COLO668 (cell line): Measurements from ENCODE around the gene SKI.

Experiments
- DNase-seq: peaks from one replicate; lab custom pipeline; 2025; ENCODE audit not compliant: unreplicated experiment; lab: John Stamatoyannopoulos, UW

Gene SKI

DNA sequence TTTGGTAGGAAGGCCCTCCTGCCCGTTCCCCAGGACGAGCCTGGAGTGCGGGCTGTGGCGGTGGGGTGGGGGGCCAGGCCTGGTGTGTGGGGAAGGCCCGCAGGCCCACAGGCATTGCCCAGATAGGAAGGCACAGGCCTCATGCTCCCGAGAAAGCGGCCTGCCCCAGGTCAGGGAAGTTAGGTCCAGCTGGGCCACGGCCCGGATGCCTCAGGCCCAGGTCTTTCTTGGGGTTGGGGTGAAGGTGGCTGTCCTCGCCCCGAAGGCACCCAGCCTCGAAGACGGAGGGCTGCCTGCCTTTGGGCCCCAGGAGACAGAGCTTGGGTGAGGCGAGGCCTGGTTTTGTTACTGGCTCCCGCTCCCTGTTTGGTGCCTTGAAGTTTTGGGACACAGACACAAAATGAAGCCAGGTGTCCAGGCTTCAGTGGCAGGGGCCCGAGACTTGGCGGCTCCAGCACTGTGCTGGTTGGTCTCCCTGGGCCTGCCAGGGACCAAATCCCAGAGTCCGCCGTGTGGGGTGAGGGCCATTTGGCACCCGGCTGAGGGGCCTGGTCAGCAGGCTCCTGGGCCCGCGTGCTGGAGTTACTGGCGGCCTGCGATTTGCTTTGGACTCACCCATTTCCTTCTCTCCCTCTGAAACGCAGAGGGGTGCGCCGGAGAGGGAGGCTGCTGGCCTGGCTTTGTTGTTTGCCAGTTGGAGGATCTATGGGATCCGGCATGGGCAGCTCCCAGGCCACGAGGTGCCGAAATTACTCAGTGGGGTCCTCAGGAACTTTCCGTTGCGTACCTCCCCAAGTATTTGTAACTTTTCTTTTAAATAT lies 2.0 kb downstream of the SKI start:
- DNase-seq, result peak; percentile 53

GRCh38 chr1:2230781-2231531 lies 2.8 kb downstream of the SKI start:
- DNase-seq, result peak; percentile 52

- DNase-seq, result peak; percentile 61
Observed at GRCh38 chr1:2231532-2232254, 3.6 kb downstream of the SKI start.

GRCh38 chr1:2232255-2232915 lies 4.3 kb downstream of the SKI start:
- DNase-seq, result no peak

DNA sequence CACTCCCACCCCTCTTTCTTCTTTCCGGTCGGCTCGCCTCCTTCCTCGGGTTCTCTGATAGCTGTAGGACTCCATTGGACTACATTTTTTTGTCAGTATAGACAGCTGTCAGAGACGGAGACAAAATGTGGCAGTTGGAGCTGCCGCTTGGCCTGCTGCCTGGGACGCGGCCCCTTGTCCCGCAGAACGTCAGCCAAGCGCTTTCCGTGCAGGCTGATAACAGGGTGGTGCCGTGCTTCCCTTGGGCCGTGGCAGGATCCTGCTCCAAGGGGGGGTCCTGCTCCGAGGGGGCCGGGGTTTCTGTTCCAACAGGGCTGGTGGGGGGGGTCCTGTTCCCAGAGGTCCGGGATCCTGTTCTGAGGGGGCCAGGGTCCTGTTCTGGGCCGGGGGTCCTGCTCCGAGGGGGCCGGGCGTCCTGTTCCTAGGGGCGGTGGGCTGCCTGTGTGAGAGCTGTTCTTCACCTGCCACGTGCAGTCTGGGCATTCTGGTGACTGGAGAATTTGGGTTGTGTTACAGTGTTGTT lies 4.9 kb downstream of the SKI start:
- no peak for DNase-seq

DNA sequence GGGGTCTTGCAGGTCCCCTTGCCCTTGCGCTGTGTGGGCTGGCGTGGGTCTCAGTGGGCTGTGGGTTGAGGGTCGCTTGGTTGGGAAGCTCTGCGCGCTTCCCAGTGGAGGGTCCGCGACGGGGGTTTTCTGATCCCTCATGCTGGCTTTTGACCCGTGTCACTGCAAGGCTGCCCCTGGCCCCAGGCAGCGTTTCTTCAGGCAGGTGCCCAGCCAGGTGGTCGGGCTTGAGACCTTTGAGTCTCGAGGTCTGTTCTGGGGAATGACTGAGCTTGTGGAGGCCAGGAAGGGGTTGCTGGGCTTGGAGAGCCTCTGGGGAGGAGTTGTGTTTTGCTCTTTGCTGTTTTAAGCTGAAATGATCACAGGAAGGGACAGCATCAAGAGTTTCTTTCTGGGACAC lies 5.3 kb downstream of the SKI start:
- no peak for DNase-seq

GRCh38 chr1:2233997-2234761 lies 6.1 kb downstream of the SKI start:
- DNase-seq, result no peak

- no peak for DNase-seq
Observed at GRCh38 chr1:2234762-2235113, 6.6 kb downstream of the SKI start.

DNA sequence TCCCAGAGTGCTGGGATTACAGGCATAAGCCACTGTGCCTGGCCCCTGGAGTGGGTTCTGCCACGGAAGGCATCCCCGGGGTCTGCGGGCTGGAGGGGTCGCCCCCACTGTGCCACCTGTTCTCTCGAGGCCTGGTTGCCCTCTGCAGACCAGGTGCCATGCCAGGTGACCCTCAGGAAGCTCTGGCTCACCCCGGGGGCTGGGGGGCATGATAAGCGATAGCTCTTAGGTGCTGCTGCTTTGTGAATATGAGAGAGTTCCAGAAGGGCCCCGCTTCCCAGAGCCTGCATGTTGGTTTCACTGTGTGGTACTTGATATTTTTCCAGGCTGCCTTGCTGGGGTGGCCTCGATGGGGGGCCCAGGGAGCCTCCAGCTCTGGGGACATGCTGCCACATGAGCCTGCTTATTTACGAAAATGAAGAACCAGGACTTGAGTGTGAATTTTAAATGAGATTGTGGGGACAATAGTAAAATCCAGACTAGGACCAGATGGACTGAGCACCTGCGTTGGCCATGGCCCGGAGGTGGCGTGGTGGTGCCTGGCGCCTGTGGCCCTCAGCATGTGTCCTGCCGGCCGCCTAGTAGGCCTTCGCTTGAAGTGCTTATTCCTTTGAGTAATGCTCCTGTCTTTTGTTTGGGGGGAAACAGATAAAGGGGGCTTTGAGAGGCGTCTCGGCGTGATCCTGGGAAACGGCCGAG lies 7.3 kb downstream of the SKI start:
- no peak for DNase-seq

DNA sequence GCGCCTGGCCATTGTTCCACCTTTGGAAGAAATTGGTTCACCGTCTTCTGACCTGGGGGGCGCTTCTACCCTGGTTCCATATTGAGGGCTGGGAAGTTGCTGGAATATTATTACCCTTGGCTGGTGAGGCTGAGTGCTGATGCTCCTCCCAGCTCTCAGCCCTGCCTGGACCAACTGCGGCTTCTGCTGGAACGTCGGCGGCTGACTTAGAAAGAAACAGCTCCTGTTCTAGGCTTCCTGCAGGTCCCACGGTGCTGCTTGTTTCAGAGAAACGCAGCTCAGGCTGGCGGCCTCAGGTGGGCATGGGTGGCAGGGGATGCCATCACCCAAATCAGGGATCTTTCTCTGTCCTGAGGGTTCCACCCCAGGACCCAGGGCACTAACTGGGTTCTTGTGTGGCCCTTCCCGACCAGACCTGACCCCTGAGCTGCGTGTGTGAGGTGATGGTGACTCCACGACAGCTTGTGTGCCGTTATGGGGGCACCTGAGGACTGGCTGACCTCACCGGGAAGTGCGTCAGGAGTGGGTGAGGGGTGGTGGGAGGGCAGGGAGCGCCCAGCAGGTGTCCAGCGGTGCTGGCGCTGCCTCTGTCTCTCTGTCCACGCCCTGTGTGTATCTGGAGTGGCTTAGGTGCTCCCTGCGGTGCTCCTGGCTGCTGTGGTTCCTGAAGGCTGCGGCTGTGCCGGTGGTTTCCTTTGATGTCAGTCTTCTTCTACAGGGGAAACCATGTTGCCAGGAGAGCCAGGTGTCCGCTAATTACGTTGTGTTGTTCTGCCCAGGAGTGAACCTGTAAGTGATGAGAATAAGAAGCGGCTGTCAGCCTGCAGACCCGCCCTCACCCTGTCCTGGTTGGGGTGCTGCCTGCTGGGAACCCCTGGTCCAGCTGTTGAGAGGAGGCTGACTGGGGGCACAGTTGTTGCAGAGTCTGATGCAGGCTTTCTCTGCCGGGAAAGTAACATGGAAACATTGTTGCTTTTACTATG lies 8.9 kb downstream of the SKI start:
- peak; percentile 37 for DNase-seq

- DNase-seq, result no peak
Observed at GRCh38 chr1:2237773-2238172, 9.7 kb downstream of the SKI start.

GRCh38 chr1:2238361-2239012 lies 10.4 kb downstream of the SKI start:
- DNase-seq, result no peak

GRCh38 chr1:2239013-2239370 lies 10.9 kb downstream of the SKI start:
- DNase-seq, result no peak

DNA sequence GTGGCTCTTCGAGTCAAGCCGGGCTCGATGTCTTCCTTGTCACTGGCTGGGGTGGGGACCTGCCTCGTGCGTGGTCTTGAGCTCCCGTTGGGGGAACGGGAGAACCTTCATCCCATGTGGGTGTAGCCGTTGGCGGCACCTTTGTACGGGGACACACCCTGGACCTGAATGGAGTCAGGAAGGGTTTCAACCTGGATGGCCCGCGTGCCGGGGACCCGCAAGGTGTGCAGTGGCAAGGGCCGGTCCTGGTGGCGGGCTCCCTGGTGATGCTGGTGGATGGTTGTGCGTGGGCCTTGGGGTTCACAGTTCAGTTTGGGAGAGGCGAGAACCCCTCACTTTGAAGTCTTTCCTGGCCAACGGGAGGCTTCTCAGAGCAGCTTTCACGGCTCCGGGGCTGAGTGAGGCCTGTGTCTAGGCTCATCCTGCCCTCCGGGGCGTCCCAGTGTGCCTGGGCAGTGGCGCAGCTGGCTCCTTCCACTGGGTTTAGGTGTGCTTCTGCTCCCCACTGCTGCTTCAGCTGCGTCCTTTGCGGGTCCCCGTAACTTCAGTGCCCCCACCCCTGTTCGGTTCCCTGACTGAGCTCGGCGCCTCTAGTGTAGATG lies 11.4 kb downstream of the SKI start:
- DNase-seq, result no peak

DNA sequence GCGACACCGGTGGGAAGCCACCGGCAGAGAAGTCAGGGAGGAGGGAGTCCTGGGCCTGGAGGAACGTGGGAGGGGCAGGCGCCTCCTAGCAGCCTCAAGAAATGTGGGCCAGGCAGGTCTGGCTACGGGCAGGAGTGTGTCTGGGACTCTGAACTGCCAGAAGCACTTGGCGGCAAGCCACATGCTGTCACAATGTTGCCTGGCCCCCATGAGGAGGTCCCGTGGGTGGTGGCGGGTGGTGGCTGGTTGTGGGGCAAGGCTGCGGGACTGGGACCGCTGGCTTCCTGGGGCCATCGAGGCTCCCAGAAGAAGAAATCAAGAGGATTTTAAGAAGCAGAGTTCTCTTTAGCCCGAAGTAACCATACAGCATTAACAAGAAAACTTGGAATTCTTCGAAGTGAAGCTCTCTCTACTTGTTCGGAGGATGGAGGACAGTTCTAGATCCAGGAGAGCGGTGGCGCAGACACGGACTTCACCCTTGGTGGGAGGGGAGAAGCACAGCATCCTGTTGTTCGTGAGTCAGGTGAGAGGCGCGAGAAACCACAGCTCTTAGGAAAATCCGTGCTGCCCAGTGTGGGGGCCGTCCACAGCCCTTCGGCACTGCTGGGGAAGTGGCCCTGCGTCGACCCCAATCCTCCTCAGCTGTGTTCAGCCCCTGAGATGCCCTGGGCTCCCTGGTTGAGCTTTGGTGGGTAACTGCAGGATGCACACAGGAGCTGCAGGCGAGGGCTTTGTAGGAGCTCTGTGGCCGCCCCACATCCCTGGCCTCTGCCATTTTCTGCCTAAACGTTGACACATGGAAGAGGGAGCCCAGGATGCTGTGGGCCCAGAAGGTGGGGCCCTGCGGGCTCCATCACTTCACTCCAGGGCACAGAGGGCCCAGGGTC lies 12.4 kb downstream of the SKI start:
- DNase-seq, result no peak

DNA sequence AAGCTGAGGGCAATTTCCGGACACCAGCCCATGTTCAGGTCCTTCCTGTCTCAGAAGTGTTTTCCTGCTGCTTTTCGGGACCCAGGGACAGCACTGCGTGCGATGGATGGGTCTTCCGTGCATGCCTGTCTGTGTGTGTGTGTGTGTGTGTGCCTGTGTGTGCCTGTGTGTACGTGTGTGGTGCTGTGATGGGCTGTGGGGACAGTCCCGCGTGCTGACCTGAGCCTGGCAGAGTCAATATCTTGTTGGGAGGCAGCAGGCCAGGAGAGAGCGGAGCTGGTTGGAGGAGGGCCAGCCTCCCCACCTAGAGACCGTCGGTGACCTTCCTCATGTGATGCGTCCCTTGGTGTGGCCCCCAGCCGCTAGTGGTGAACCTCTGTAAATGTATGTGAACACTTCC lies 13.7 kb downstream of the SKI start:
- no peak for DNase-seq
